ENCODE data around the gene NTM.

GRCh38 chr11:132260636-132261035, 890.2 kb downstream of the NTM start:
- no peak for TF ChIP-seq NRF1 (IDR thresholded peaks at IDR 0.05; ENCODE audit: low read depth, low read length)
- no peak for TF ChIP-seq JUN (IDR thresholded peaks at IDR 0.05; ENCODE audit: low read depth, low read length)
- TF ChIP-seq CTCF (IDR thresholded peaks at IDR 0.05; ENCODE audit: control extremely low read depth in 1 of 3, insufficient read depth in 1 of 3, low read depth in 1 of 3, low read length in 3 of 3), result no peak
- TF ChIP-seq RBBP5 (IDR thresholded peaks at IDR 0.05; ENCODE audit: borderline replicate concordance, low read depth, low read length), result no peak
- TF ChIP-seq YY1 (IDR thresholded peaks at IDR 0.05; ENCODE audit: low read depth, low read length), result no peak
- TF ChIP-seq POLR2AphosphoS5 (IDR thresholded peaks at IDR 0.05; ENCODE audit: low read depth, low read length), result no peak
- no peak for TF ChIP-seq TCF12 (IDR thresholded peaks at IDR 0.05; ENCODE audit: low read depth, low read length)
- no peak for TF ChIP-seq TAF1 (IDR thresholded peaks at IDR 0.05; ENCODE audit: low read depth, low read length)
- no peak for TF ChIP-seq GABPA (IDR thresholded peaks at IDR 0.05; ENCODE audit: borderline replicate concordance, insufficient read depth, low read length)
- TF ChIP-seq SRF (IDR thresholded peaks at IDR 0.05; ENCODE audit: low read depth, low read length), result no peak
- no peak for TF ChIP-seq HDAC6 (IDR thresholded peaks at IDR 0.05; ENCODE audit: low read depth, low read length)
- TF ChIP-seq EZH2 (IDR thresholded peaks at IDR 0.05; ENCODE audit: low read depth, low read length, severe bottlenecking), result no peak
